NCI-H1417 treated with DMSO at 0.1 percent for 48 hours (cell line): ENCODE measurements around the gene GABRG3.
"Not testable (repeated sequence)": the region's sequence is repeated elsewhere in the genome, so short reads cannot be mapped to it uniquely, and the experiment has no call there.

Source experiments
- DNase-seq: peaks from one replicate; lab custom pipeline; 2025; lab: John Stamatoyannopoulos, UW

The GABRG3 gene

DNA sequence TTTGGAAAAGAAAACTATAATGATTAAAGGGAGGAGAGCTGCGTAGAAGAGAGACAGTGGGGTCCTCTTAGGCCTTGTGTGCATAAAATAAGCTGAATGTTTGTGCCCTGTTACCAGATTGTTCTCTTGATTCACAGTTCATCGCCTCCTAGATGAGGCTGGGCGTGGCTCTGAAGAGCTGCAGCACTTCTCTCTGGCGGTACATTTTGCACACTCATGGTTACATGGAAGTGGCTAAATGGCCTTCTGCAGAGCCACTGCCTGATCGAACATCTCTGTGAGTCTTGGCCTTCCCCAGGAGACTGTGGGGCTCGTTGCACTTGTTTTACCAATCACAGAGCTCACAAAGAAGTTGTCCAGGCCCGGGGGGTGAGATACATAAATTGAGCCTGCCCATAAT is 208.8 kb downstream of the GABRG3 start:
- no peak for DNase-seq

- DNase-seq = no peak
Measured at GRCh38 chr15:27182561-27183110, 211.7 kb downstream of the GABRG3 start.

GRCh38 chr15:27183201-27183600 is 212.2 kb downstream of the GABRG3 start:
- DNase-seq = no peak

DNA sequence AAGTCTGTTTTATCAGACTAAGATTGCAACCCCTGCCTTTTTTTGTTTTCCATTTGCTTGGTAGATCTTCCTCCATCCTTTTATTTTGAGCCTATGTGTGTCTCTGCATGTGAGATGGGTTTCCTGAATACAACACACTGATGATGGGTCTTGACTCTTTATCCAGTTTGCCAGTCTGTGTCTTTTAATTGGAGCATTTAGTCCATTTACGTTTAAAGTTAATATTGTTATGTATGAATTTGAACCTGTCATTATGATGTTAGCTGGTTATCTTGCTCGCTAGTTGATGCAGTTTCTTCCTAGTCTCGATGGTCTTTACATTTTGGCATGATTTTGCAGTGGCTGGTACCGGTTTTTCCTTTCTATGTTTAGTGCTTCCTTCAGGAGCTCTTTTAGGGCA is 220.5 kb downstream of the GABRG3 start:
- not testable (repeated sequence) for DNase-seq

DNA sequence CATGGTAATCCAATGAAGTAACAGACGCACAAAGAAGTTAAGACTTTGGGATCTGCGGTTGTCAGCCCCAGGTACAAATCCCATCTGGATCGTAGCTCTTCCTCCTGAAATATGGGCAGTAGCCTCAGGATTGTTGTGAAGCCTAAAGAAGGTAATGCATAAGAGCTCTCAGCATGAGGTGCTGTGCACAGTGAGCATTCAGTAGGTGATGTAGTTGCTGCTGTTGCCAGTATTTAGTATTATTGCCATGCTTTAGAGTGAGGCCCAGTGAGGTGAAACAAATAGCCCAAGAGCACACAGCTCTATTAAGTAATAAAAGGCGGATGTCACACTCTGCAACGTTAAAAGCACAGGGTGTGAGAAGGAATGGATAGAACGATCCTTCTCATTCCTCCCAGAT is 225.7 kb downstream of the GABRG3 start:
- DNase-seq = no peak

DNA sequence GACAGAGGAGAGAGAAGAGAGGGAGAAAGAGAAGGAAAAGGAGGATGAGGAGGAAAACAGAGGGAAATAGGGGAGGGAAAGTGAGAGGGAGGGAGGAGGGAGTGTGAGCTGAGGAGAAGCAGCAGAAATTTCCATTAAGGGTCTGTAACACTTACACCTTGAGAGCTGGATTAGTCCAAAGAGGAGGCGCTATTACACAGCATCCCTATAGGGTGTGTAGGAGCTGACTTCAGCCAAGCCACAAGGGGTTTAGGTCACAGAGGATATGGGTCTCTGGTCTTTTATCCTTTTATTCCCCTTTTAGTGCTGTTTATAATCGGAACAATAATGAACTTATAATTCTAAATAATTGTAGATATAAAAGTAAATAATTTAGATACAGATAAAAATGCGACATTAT is 230.4 kb downstream of the GABRG3 start:
- DNase-seq = no peak

DNA sequence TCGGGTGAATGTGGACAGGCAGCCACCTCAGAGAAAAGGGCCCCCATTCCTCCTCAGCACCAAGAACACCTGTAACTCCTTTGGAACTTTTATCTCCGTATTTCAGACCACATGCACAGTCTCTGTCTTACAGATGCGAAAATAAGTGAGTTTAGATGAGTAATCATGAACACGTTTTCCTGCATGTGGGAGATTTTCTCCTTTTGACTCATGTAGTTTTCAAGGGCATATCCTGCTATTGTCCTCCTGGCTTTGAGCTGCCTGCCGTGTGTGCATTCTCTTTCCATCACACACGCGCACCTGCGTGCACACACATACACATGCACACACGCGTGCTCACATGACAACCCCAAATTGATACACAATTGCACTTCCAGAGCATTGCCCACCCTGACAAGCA is 239.2 kb downstream of the GABRG3 start:
- no peak for DNase-seq

DNA sequence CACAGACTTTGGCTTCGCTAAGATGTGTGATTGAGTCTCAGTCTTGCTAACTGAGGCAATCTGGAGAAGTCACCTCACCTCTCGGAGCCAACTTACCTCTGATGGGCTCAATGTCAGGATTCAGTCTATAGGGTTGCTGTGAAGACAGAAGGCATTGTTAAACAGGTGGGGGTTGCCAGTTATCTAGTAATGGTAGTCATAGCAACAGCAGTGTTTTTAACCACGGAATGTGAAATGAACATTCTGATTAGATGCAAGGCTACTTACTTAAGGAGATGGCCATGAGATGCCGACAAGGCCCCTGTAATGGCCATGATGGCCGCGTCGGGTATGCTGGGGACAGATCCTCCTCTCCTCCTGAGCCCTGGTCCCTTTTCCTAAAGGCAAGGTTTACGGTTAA is 243.1 kb downstream of the GABRG3 start:
- no peak for DNase-seq

DNA sequence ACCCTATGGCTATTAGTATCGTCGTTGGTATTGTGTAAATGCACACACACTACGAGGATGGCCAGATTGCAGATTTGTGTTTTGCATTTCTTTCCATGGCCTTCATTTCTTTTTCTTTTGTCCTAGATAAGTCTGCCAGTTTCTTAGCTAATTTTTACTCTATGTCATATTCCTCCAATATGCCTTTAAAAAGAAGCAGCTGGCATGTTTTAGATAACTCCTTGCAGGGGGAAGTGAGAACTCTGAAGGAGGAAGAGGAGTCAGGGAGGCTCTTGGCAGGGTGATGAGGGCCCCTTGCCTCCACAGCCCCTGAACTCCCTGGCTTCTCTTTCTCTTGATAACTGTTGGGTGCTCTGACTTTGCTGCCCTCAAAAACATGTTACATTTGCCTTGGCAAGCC is 244.0 kb downstream of the GABRG3 start:
- no peak for DNase-seq

GRCh38 chr15:27218426-27218825 is 247.4 kb downstream of the GABRG3 start:
- DNase-seq = no peak

DNA sequence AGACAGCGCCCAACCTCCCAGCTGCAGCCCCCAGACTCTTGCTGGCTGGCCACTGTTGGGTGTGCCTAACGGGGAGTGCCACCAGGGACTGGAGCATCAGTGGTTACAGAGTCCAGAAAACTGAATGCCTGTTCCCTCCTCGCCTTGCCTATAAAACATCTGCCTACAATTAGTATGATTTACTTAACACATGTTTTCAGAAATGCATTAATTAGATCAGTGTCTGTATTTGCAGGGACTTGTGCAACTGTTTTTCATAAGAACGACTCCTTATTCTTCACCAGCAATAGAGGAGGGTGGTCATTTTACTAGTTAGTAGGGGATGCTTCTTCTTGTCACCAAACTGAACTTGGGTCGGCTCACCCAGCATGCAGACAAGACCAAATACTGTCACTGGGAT is 248.7 kb downstream of the GABRG3 start:
- DNase-seq = no peak

DNA sequence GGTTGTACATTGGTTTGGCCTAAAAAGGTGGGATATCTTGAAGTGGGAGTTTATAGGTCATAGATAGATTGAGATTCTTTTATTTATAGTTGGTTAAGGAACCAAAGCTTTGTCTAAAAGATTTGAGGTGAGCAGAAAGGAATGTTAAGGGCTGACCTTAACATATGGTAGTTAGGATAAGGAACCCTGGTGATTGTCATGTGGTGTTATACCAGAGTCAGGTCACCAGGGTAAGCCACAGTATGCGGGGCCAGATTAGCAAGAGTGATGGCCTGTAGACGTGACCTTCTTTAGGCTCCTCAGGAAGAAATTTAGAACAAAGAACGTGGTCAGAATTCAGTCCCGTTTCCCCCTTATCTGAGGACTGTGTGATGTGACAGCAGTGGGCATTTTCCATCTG is 249.2 kb downstream of the GABRG3 start:
- no peak for DNase-seq

- DNase-seq = no peak
Measured at GRCh38 chr15:27222479-27222878, 251.5 kb downstream of the GABRG3 start.

DNA sequence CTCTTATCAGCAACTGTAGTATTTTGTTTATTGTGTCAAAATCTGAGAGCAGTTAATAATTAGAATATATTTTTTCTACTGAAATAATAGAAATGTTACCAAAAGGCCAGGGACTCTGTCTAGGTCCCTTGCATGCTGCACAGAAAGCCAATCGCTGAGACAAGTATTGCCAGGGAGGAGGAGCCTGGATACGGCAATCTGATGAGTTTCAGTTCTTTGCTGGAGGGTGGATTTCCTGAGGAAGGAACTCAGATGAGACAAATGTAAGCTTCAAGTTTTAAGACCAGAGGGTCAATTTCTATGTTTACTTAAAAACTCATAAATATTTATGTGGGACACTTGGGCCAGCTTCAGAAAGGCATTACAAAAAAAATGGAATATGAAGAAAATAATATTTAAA is 252.2 kb downstream of the GABRG3 start:
- DNase-seq = no peak

- no peak for DNase-seq
Measured at GRCh38 chr15:27231811-27232210, 260.8 kb downstream of the GABRG3 start.

DNA sequence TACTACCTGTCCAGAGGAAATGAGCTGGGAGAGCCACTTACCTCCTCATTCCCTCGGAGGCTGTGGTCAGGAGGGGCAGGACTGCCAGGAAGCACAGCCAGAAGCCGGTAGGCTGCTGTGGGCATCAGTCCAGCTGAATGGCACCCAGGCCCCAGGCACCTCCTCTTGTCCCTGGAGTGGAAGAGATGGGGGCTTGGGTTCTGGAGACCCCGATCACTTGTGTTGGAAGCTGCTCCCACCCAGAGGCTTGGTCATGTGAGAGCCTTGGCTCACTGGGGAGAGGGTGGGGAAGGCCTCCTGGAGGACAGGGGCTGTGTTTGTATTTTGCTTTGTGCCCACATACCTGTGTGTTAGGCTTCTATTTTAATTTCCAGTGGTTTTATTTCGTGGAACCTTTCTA is 261.9 kb downstream of the GABRG3 start:
- DNase-seq = no peak

GRCh38 chr15:27234593-27234992 is 263.6 kb downstream of the GABRG3 start:
- no peak for DNase-seq

- DNase-seq = no peak
Measured at GRCh38 chr15:27235161-27235560, 264.2 kb downstream of the GABRG3 start.

DNA sequence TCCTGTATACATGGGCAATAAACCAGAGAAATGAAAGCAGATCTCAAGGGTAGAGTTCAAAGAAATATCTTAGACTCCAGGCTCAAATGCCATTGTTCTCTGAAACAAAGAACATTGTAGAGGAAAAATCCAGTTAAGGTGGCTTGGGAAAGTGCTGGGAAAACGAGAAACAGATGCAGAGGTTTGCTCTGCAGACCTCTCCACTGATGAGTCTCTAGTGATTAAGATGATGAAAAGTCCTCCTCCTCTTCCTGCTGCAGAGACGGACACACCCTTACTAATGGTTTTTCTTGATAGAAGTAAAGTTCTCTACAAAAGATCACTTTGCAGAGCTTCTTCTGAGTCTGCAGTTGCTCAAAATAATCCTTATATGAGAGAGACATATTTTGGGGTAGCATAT is 264.7 kb downstream of the GABRG3 start:
- no peak for DNase-seq

DNA sequence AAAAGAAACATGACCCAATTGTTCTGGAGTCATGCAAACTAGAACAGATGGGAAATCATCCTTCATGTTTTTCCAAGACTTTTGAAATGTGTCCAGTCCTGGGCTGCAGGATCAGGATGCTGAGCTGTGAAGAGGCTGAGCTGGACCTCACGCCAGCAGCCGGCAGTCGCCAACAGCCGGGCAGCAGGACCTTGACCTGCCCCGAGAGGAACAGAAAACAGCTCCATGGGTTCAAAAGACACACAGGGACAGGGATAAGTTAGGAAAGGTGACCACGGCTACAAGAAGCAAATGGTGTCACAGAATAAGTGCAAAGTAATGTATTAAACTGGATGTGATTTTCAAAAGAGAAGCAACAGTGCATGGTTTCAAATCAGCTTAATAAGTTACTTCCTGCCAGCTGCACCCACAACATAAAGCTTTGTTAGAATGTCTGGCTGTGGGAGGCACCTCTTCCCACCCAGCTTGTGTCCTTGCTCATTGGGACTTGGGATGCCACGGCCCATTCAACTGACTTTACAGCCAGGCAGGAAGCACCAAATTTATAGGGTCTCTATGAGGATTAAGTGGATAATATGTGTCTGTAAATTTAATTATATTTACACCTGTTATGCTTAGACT is 266.4 kb downstream of the GABRG3 start:
- DNase-seq = peak; percentile 43

- no peak for DNase-seq
Measured at GRCh38 chr15:27238209-27238608, 267.2 kb downstream of the GABRG3 start.

DNA sequence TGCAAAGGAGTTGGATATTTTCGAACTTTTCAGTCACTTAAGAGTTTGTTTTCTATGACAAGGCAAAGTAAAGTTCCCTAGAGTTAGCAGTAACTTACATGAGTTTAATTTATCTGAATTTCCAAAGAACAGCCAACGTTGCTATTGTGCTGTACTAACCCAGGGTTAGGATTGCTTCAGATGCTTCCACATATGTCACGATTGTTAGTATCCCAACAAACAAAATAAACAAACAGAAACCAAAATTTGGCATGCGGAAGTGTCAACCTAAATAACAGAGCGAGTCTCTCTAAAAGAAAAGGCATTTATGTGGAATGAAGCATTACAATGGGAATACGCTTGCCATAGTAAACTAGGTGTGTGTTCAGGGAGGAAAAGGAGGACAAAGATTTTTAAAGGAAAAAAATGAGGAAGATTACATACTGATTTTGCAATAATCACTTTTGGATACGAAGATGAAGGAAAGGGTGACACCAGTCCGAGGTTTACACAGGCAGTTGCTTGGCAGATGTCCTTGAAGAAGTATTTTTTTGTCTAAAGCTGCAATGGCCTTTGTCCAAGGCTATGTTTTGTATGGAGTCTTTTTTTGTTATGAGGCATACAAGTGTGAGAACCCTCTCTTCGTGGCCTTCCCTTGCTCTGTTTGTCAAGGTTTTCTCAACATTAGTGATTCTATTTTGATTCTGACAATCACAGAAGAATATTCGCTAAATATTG is 267.9 kb downstream of the GABRG3 start:
- DNase-seq = no peak

DNA sequence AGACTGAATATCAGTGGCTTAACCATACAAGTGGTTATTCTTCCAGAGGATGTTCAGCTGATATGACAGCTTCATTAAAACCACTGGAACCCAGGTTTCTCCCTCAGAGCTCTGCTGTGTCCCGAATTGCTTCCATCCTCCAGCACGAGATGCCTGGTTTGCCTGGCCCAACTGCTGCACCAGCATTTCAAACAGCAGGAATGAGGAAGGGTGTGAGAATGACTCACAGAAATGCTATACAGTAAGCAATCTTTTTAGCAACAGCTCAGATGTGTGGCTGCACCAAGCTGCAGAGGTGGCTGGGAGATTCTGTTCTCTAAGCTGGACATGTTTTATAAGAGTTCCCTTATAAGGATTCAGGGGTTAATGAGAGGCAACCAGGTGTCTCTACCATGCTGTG is 271.0 kb downstream of the GABRG3 start:
- DNase-seq = no peak

GRCh38 chr15:27244047-27244446 is 273.1 kb downstream of the GABRG3 start:
- DNase-seq = no peak
